GM19239 (cell line): ENCODE measurements around the gene MRPL53.
A peak's percentile ranks its signal among the peaks of the same experiment; 100 is the strongest.

ENCODE experiments used
- DNase-seq: peaks from one replicate; pipeline ENCODE4 v3.0.0; 2011; ENCODE audit warnings: low spot score; ENCODE audit not compliant: insufficient read length
- FAIRE-seq: peaks from 2 replicates; lab custom pipeline; 2011; peaks lifted over from hg19 to GRCh38; lab: Jason Lieb, UNC

The MRPL53 gene

DNA sequence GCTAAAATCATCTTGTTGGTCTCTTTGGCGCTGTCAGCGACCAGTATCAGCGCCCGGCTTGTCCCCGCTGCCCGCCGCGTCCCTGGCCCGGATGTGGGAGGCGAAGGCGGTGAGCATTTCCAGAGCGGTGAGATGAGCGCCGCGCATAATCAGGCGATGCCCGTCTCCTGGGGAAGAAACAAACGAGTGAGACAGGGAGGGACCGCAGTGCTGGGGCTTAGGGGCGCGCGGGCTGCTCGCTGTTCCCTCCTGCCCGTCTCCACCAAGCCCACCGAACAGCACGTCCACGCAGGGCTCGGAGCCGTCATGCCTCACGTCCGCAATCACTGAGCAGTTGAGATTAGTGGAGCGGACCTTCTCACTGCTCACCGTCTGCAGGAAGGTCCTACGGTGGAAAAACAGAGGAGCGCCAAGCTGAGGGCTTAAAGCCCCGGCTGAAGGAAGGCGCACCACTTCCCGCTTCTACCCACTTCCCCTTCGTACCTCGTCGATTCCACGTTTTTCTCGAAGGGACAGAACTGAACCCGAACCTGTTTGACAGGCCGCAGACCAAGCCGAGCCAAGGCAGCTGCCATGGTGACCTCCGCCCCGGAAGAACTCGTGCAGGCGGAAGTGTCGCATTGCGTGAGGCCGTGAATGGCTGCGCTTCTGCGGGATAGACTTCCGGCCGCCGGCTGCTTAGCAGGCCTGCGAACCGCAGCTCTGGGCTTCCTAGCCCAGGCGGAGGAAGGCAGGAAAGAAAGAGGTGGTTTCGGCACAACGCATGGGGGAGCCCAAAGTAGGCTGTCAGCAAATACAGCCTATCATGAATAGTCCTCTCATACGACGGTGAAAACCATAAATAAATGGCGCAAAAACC is at the start of gene MRPL53:
MRPL53 (minus strand) TSS at position 595 of the 859 bp plus-strand sequence; CDS start at position 575, 20 bp downstream.
- DNase-seq = peak; percentile 74
- FAIRE-seq = peak; percentile 92

DNA sequence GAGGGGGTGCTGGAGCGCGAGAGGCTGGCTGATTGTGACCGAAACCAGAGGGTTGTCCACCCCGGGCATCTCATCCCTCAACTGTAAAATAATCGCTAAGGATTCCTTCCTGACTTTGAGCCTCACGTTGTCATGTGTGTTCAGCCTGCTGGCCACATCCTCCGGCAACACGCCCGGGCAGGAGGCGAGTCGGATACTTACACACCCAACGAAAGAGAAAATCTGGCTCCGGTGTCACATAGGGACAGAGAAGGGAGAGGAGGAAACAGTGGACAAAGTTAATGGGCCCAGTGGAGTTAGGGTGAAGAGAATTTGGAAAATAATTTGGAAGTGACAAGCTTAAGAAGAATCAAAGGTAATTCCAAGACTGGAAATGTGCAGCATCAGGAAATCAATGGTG is 44.2 kb upstream of the MRPL53 start:
- no peak for DNase-seq
- FAIRE-seq = no peak

DNA sequence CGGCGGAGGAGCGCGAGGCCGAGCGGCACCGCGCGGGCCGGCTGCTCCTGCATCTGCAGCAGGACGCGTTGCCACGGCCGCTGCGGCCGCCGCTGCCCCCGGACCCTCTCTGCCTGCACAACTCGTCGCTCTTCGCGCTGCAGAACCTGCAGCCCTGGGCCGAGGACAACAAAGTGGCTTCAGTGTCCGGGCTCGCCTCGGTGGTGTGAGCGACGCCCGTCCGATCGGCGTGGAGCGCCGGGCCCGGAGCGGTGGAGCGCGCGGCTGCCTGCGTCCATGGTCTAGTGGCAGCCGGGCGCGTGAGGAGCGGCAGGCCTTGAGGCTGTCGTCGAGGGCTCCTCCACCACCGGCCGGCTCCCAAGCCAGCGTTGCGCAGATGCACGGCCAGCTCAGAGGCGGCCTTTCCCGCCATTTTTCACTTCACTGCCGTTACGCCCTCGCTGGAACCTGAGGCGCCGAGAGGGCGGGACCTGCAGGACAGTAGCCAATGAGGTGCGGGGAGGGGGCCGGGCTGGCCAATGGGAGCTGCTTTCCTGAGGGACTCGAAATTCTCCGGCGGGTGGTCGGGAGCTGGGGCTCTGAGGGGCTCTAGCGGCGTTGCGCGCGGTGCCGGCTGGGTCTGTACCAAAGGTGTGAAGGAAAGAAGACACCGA is 43.6 kb upstream of the MRPL53 start:
- FAIRE-seq (no peak), DNase-seq (peak; percentile 79)

GRCh38 chr2:74515271-74515980 is 42.9 kb upstream of the MRPL53 start:
- FAIRE-seq (no peak), DNase-seq (no peak)

- FAIRE-seq = peak; percentile 14
- no peak for DNase-seq
These were observed 42.1 kb upstream of the MRPL53 start, which contains the start of gene TLX2 for GRCh38 chr2:74514368-74515270. TSS of gene TLX2 (plus strand) at chr2:74514450. CDS start at chr2:74514807, 357 bp downstream.

DNA sequence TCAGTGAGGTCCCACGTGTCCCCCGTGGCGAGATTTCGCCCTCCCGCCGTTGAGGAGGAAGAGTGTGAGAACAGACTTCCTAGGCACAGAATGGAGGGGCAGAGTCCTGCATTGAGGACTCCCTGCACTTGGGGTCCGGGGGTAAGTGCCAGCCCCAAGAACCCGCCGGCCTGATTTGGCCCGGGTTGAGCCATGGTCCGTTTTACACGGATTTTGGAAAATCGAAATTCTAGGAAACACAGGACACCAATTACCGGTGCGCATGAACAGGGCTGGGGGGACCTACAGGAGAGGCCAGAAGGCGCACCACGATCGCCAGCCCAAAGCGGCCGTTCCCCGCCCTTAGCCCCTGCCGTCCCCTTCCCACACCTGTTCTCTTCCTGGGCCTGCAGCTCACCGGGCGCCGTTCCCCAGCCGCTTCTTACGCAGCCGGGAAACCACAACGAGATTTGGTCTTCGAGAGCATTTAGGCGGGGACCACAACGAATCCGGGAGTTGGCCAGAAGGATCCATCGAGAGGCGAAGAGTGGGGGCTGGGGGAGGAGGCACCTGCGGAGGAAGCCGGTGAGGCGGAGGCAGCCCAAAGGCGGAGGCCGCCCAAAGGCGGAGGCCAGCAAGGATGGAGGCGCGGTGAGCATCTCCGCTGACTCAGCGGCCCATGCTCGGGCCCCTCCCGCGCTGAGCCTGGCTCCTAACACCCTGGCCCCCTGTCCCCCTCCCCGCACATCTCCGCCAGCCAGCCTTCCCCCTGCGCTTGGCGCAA is 41.3 kb upstream of the MRPL53 start:
- DNase-seq = no peak
- no peak for FAIRE-seq

DNA sequence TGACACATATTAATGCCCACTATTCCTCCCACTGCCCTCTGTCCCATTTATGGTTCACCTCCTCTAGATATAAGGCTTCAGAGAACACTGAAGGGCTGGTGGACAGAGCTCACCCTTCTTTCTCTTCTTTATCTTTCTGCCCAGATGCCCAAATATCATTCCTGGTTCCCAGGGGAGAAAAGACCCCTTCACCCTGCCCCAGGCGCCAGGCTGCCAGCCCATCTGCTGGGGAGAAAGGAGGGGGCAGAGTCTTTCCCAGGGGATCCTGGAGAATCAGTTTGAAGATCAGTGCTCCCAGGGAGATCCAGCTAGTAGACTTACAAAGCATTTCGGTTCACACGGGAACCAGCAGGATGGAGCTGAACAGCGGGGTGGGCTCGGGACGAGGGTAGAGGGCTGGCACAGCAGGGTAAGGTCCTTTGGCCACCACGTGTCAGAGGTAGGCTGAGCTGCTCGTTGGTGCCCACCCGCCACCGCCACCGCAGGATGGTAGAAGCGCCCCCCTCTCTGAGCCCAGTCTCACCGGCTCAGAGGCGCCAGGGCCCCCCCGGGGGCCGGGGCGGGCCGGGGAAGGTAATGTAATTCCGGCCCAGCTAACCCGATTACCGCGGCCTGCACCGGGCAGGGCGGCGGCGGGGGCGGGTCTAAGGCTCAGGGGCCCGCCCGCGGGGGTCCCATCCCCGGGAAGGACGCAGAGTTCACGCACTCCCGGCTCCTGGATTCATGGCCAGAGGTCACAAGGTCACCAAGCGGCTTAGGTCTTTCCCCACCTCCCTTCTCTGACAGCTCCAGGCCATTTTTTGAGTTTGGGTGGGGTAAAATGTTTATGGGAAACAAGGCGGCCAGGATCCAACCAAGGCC is 40.5 kb upstream of the MRPL53 start:
- no peak for DNase-seq
- no peak for FAIRE-seq

GRCh38 chr2:74511104-74511989 is 38.9 kb upstream of the MRPL53 start:
- FAIRE-seq (no peak), DNase-seq (no peak)

DNA sequence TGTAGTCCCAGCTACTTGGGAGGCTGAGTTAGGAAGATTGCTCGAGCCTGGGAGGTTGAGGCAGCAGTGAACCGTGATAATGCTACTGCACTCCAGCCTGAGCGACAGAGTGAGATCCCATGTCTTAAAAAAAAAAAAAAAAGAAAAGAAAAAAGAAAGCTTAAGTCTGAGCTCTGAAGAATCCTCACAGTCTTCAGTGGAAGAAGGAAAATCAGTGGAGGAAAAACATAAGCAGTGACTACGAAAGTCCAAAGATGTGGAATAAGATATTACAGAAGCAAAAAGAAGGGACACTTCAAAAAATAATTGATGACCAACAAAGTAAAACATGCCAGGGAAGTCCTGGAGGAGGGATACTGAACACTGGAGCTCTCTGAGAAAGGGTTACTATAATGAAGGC is 37.8 kb upstream of the MRPL53 start:
- no peak for FAIRE-seq
- DNase-seq = no peak

DNA sequence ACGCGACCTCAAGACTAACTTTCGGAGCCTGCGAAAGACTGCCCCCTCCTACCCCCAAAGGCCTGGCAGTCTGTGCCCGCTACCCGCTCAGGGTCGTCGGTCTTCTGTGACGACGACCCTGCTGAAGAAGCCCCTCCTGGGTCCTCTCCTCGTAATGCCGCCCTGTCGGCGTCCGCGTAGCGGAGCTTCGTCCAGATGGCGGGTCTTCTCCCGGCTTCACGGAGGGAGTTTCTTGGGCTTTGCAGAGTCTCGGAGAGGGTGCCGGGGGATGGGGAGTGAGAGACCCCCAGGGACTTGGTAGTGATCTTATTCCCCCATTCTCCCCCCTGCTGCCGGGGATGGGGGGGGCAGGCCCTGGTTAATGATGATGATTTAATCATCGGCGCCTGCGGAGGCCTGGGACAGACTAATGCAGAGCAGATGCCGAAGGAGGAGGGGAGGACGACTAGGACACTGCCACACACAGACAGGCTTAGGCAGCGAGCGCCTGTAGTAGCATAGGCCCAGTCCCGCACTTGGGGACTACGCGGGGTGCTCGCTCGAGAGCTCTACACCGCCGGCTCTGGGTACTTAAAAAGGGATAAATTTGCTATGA is 35.5 kb upstream of the MRPL53 start:
- DNase-seq (no peak), FAIRE-seq (no peak)

DNA sequence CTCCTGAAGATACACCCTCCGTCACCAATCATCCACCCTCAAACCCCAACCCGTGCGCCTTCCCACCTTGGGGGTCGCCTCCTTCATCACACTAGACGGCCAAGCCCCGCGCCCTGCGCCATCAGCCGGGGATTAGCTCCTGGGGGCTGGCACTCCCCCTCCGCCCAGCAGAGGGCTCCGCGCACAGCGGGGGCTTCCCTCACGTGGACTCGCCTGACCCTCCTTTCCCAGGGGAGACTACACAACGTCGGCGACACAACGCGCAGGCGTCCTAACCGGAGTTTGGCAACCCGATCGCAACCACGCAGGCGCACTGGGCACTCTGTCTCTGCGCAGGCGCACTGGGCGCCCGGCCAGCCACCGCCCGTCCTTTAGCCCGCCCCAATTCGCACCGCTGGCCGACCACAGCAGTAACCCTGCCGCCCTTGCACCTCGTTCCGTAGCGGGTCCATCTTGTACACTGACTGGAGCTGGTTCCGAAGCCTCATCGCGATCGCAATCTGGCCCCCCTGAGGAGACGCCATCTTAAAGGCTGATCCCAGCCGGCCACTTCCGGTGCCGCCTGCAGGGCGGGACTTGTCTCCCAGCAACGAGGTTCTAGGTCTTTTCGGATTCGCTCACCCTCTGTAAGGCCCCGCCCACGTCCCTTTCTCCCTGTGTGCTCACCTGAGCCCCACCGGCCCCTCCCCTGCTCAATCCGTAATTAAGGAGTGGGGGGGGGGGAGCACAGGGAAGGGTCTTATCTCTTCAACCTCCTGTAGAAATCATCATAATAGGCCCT is 34.9 kb upstream of the MRPL53 start, which contains the start of gene PCGF1:
PCGF1 (minus strand) TSS at position 551 of the 781 bp plus-strand sequence; CDS start at position 524, 27 bp downstream.
- DNase-seq (peak; percentile 93), FAIRE-seq (peak; percentile 95)

GRCh38 chr2:74505448-74506246 is 33.2 kb upstream of the MRPL53 start:
- FAIRE-seq (no peak), DNase-seq (no peak)

GRCh38 chr2:74504591-74504990 is 32.1 kb upstream of the MRPL53 start:
- FAIRE-seq (no peak), DNase-seq (no peak)

GRCh38 chr2:74503506-74504475 is 31.3 kb upstream of the MRPL53 start:
- DNase-seq (no peak), FAIRE-seq (no peak)
